PC-9 (cell line): ENCODE data around the gene LRP1-AS.

Source experiments
- CTCF ChIP-seq: fragments of 200-600 bp; sonication (generic); conservative IDR thresholded peaks from 2 replicates; pipeline ENCODE4 v1.6.1; 2017; ENCODE audit warnings: mixed run types, antibody characterized with exemption, mild to moderate bottlenecking, moderate library complexity
- EZH2 ChIP-seq: fragments of 200-600 bp; sonication (generic); IDR thresholded peaks from 2 replicates; pipeline ENCODE4 v1.8.0; 2017; ENCODE audit warnings: antibody characterized with exemption, low read depth

GRCh38 chr12:57179331-57180086 lies 32.1 kb upstream of the LRP1-AS start:
- TF ChIP-seq CTCF (no peak), EZH2 (no peak)
